SU-DHL-6 (cell line): ENCODE data around the gene ECD.

Experiments used
- CTCF ChIP-seq: fragments of 200-600 bp; sonication (generic); IDR thresholded peaks from one replicate; pipeline ENCODE4 v1.5.1; 2017; ENCODE audit warnings: antibody characterized with exemption, mild to moderate bottlenecking, low read length, moderate library complexity; ENCODE audit not compliant: insufficient read depth, poor library complexity, severe bottlenecking
- EZH2phosphoT487 ChIP-seq: fragments of 200-600 bp; sonication (generic), shearing (Covaris generic); conservative IDR thresholded peaks from 2 replicates; pipeline ENCODE4 v1.6.1; 2018; ENCODE audit warnings: mild to moderate bottlenecking, antibody characterized with exemption, low read length, moderate library complexity, mixed read lengths

GRCh38 chr10:73182568-73182967 lies 14.8 kb upstream of the ECD start:
- TF ChIP-seq CTCF (no peak), EZH2phosphoT487 (no peak)
